Tibial nerve (tissue), 3 donors: ENCODE data around the gene PTPN7.

Experiments used
- CTCF ChIP-seq, 5 experiments: fragments of 200-600 bp in 3 of 5; fragments of 450-650 bp in 2 of 5; sonication (generic) in 3 of 5; IDR thresholded peaks; one replicate each; pipeline ENCODE4 v1.5.1; 2016 to 2019; ENCODE audit warnings: antibody characterized with exemption in 5 of 5, mild to moderate bottlenecking in 3 of 5, moderate library complexity in 2 of 5
- POLR2A ChIP-seq, 2 donors: fragments of 450-650 bp; IDR thresholded peaks; one replicate each; pipeline ENCODE4 v1.6.1; 2017; ENCODE audit warnings: antibody characterized with exemption in 2 of 2, mild to moderate bottlenecking in 2 of 2, moderate library complexity in 2 of 2

DNA sequence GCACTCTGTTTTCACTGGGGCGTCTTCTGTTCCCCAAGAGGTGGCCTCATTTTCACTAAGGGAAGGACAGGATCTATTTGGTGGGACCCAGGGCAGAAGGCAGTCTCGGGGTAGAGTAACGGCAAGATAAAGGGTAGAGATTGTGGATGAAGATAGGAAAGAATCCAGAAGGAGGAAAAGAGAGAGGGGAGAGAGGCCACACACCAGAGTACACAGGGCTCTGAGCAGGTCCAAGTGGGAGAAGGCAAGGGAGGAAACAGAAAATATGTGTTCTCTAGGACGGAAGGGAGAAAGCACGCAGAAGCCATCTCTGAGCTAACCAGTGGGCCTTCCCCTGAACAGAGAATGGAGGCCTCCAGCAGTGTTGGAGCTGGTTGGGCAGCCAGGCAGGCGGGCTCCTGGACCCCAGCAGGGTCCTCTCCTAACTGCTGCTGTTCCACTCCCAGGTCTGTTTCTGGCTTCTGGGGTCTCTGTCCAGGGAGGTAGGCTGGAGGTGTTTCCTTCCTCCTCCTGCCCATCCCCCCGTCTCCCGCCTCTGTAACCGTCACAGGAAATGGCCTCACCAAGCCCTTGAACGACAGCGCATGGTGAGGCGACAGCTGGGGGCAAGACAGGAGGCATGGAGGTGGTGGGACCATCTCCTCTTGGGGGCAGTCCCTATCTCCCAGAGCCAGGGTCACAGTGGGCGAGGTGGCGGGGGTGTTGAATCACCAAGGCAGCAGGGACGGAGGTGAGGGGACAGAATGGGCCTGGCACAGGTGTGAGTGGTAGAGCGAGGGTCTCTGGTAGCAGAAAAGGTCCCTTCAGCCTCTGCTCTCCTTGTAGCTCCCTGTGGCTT is 649 bp downstream of the PTPN7 start:
- no peak for TF ChIP-seq CTCF (IDR thresholded peaks at IDR 0.05)
- no peak for TF ChIP-seq POLR2A (IDR thresholded peaks at IDR 0.05)
